ENCODE results near the gene GRID1.
A peak's percentile ranks its signal among the peaks of the same experiment; 100 is the strongest.

The GRID1 gene

DNA sequence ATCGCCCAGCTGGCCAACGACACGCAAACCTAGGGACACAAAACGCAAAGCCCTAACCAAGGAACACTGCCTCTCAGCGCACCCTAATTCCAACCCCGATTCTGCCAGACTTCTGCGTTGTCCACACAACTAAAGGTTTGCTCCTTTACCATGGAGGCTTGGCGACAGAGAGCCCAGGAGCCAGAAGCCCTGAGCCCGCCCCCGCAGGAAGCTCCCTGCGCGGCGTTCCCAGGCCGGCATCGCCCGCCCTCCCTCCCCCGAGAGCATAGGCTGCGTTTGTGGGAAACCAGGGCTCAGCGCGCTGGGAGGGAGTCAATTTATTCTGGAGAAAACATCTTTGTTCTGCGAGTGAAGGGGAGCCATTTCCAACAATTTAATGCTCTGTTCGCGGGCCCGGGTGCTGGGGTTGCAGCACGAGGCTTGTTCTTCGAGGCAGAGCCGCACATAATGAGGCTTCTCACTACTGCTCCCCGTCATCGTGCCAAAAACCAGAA, 103.9 kb downstream of the GRID1 start:
- no peak for DNase-seq

DNA sequence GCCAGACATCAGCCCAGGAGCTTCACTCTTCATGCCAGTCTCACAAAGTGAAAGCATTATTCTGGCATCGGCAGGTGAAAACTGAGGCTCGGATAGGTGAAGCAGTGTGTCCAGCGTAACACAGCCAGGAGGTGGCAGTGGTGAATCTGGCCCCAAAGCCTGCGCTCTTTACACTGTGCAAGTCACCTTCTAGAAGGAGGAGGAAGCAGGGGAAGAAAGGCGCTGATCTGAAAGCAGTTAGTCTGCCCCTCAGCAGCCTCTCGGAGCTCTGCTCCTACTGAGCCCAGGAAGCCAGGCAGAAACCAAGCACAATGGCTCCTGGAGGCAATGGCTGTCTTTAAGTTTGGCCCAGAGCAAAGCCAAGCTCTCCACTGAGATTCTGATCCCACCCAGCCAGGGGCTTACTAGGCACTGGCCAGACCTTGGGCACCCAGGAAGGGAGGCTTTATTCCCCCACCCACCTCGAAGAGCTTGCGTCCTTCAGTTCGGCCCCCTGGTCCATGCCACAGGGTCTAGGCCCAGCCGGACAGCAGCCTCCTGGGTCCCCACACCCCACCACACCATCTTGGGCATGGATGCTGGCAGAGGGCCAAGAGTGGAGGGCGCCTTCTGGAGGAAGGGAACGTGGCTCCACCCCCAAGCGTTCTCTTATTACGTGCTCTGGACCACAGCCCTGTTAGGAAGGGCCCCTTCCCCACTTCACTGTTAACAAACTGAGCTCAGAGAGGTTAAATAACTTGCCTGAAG, 104.5 kb downstream of the GRID1 start:
- peak; percentile 66 for DNase-seq

DNA sequence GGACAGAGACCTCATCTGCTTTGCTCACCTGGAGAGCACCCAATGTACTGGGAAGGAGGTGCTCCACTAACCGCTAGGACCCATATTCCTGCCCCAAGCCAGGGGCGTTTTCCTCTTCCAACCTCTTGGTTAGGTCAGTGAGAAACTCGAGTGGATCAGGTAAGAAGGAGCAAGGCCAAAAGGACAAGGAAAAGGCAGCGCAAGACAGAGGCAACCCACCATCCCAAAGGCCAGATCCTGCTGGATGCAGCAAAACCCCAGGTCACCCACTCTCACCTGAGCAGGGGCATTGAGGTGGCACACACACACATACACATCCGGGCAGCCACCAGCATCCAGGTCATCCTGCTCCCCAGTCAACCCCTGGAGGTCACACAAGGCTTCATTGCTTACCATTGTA, 105.1 kb downstream of the GRID1 start:
- DNase-seq, result no peak

DNA sequence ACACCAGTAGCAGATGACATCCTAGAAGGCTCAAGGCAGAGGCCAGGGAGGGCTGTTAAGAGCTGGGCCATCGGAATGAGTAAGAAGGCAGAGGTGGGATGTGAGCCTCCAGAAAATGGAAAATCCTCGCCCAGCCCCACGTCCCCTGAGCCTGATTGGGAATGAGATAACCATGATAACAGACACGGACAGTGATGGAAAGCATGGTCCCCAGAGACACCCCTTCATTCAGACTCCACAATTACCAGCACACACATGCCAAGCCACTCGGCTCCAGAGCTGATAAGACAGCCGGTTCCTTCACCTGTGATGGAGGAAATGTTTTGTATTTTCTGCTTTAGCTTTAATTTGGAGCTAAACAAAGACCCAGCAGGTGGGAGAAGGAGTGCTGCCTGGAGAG, 106.0 kb downstream of the GRID1 start:
- no peak for DNase-seq

DNA sequence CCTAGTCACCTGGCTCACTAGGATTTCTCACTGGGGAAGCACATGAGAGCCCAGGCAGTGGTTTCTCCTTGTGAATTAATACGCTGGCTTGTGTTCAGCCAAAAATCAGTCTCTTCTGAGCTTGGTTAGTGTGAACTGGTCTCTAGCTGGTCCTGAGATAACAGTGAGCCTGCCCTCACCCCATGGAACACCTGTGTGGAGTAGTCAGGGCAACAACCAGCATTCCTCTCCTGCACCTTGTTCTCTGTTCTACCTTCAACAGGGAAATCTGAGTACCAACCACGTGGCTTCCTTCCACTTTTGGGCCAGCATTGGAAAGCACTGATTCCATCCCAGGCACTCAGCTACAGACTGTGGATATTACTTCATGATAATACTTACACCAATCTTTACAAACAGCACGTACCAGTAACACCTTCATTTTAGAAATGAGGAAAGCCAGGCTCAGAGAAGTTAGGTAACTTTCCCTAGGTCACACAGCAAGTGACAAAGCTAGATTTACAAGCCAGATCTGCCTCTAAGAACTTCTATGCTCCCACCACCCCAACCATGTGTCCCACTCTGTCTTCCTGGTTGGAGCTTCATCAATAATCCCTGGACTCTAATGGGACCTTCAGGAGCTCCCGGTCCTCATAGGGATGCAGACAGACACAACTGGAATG, 106.6 kb downstream of the GRID1 start:
- no peak for DNase-seq

DNA sequence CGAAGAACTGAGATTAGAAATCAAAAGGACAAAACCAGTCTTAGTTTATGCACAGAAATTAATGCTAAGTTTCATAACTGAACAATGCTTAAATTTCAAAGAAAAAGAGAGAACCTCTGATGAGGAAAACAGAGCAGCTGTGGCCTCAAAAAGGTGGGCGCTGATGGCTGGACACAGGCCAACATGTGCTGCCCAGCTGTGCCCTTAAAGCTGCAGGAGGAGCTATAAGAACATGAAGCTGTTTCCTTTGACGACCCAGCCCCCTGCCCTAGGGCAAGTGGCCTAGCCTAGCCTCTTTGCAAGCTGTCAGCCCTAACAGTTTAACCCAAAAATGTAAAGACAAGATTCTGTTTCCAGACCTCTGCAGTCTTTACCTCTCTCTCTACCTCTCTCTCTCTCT, 107.7 kb downstream of the GRID1 start:
- DNase-seq, result no peak

DNA sequence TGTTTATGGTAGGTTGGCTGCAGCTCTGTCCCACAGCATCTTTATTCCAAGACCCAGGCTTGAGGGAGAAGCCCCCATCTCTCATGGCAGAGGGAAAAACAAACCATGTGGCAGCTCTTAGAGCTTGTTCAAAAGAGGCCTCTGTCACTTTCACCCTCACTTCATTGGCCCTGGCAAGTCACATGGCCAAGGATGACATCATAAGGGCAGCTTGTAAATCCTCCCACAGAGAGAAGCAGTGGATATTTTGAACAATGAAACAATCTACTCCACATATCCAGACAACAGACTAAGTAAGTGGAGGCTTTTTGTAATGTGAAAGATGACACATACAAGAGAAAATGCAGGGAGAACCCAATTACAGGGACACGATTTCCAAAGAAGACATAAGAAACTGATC, 108.1 kb downstream of the GRID1 start:
- no peak for DNase-seq

DNA sequence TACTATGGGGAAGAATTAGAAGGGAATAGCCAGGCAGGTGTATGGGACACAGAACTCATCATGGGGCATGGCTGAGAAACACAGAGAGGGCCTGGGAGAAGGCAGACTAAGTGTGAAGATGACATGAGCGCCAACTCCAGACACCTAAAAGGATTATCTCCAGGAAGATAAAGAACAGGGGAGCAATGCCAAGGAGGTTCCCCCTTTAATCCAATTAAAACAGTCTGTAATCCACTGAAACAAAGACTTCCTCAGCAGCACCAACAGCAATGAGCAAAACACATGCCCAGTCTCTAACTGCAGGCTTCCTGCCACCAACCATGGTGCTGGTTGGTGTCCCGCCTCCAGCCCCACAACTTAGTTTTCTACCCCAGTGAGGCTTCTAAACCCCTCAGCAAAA, 108.9 kb downstream of the GRID1 start:
- DNase-seq, result no peak

DNA sequence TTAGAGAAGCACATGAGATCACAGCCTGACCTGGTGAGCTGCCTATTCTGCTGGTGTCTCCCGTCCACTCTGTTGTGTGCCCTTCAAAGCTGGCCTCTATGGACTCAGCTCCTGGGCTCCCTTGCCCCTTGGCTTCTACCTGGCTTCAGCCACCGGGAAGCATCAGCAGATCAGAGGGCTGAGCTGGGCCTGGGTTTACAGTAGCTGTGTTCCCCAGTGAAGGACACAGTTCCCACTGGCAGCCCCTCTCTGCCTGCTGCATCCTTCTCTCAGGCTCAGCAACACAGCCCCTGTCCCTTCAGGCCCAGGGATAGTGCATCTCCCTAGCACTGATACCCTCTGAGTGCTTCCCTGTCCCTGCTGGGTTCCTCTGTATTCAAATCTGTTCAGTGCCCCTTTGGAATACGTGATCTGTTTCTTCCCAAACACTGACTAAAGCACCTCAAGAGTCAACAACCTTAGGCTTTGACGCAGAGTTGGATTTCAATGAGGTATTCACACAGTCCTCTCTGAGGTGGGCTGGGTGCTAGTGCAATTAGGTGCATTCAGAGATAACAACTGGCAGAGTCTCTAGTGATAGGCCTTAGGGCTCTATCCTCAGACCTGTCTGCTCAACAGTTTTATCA, 109.8 kb downstream of the GRID1 start:
- no peak for DNase-seq

DNA sequence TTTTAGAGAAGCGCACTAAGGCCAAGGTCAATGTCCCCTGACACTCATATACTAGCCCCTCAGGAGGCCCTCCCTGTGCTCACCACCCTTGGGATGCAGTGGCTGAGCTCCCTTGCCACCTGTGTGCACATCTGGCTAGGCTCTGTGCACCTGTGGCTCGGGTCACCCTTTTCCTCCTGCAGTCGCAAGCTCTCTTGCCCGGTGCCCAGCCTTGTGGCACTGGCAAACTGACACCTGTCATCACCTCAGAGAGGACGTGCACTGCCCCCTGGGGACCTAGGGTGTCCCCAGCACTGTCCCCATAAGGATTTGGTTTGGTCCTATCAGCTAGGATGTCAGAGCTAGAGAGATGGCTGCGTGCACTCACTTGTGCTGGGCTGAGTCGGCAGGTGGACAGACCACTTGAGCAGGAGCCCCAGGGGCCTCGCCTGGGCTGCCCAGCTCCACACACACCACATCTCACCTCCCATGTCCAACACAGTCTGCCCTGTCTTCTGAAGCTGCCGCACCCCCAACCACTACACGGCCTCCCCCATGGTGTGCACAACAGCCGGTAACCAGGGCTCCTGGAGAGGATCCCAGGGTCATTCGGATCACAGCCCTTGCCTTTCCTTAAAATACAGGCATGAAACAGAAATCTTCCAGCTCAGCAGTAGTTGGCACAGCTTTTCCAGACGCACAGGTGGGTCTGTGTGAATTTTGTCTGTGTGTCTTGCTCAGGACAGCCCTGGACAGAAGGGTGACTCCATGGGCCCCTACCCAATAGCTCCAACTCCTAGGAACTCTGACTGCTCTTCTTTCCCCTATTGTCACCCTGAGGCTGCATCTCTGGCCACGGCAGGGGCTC, 111.0 kb downstream of the GRID1 start:
- no peak for DNase-seq

DNA sequence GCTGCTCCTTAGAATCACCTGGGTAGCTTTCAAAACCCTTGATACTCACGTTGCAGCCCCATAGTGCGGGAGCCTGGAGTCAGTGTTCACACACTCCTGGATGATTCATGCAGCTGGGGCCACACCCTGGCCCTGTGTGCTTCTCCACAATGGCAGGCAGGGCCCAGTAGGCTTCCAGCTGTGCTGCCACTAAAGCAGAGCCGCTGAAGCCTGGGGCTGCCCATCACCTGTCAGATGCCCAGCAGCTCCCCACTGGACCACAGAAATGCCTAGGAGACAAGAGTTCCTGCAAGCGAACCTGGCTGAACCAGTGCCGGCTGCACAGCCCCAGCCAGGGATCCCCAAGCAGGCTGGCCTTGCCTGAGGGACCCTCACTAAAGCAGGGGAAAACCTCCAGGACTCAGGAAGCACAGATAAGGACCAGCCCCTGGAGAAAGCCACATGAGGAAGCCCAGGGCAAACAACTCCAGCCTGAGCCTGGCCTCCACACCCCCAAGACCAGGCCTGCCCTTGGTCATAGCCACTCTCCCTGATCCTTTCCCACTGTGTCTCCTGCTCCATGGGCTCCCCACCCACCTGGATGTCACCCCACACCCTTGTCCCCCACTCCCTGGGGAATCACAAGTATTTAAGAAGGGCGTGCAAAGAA, 111.9 kb downstream of the GRID1 start:
- DNase-seq, result peak; percentile 12

DNA sequence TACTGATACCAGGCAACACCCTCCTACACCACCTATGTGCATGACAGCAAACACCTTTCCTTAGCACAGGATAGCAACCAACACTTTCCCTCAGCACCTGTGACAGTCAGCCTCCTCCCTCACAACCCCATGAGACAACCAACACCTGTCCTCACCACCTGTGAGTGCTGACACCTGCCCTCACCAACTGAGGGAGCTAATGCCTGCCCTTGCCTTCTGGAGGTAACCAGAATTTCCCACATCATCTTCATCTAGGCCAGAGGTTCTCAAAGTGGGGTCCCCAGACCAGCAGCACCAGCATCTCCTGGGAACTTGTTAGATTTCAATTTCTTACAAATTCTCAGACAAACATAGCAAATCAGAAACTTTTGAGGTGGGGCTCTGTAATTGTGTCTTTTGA, 112.5 kb downstream of the GRID1 start:
- peak; percentile 59 for DNase-seq

DNA sequence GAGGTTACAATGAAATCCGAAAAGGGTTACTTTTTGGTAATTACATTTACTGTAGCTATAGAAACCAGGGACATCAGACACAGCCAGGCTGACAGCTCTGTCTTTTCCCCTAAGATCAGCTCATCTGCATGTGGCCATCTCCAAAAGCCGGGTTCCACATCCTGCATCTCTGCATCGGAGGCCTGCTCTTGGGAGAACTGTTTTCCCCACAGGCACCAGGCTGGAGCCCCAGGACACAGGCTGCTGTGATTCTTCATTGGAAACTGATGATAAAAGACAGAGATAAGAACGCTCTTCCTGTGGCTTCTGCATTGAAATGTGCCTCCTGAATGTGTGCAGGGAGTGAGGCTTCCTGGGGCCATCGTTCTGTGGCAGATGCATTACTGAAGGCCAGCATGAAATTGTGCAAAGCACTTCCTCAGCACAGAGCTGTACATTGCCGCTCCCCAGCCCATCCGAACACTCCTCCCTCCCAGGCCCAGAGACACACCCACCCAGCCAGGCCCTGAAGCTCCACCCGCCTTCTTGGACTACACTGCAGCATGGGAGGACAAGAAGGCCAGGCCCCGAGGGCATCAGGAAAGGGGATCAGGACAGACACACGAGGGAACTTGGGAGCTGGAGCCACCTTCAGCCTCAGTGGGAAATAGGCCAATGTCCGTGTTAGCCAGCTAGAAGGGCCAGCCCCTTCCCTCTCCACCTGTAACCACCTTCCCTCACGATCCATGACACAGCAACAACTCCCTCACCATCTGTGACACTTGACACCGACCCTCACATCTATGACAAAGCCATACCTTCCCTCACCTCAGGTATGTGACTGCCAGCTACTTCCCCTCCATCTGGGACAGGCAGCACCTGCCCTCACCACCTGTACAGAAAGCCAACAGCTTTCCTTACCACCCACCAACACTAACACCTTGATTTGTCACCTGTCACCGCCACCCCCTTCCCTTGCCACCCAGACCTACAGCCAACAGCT, 113.2 kb downstream of the GRID1 start:
- peak; percentile 59 for DNase-seq

DNA sequence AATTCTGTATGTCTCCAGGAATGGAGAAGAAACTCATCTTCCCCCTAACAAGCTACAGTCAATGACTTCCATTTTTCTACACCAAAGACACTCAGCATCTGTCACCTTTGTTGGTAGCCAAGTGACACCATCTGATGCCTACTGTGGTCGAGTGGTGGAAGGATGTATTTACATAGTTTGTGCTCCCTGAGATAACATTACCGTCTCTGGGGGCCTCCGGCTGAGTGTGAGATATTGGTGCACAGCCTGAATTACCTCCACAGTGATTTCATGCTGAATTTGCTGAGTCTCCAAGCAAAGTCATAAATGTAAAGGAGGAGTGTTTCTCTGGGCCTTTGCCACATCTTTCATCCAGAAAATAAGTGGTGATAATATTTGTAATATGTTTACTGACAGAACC, 114.0 kb downstream of the GRID1 start:
- no peak for DNase-seq

DNA sequence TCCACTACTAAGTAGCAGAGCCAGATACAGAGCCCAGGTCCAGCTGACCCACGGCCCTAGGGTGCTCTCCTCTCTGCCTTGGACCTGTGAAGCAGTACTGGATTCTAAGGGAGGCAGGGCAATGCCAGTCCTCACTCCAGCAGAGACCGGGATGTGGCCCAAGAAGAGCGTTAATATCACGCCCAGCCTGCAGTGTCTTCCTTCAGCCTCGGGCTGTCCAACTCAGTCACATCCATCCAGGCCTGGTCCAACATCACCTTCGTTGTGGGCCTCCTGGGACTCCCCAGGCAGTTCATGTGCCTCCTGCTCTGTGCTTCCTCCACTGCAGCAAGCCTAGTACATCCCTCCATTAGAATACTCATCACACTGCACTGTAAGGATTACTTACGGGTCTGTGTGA, 114.5 kb downstream of the GRID1 start:
- DNase-seq, result no peak

DNA sequence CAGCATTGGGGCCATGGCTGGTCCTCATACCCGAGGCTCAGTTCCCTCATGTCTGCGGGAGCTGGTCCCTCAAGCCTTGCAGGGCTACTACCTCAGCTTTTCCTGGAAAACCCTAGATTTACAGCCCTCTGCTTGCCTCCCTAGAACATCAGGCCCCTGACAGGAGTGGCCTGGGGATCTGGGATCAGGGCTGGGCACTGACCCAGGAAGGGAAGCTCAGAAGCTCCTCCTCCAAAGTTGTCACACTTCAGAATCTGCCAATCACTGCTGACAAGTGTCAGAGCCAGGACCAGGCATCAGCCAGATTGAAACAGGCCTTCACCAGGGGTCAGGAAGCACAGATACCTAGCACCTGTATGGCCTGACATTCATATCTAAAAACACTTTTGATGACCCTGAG, 115.2 kb downstream of the GRID1 start:
- no peak for DNase-seq

DNA sequence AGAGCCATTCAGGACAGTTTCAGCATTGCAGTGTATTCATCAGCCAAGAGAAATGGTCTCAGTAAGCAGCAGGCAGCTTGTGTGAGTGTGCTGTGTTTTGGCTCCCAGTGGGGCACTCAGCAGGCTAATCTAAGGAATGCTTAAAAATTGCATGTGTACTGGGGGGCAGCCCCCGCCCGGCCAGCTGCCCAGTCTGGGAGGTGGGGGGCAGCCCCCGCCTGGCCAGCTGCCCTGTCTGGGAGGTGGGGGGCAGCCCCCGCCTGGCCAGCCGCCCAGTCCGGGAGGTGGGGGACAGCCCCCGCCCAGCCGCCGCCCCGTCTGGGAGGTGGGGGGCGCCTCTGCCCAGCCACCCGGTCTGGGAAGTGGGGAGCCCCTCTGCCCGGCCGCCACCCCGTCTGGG, 116.2 kb downstream of the GRID1 start:
- DNase-seq, result no peak

DNA sequence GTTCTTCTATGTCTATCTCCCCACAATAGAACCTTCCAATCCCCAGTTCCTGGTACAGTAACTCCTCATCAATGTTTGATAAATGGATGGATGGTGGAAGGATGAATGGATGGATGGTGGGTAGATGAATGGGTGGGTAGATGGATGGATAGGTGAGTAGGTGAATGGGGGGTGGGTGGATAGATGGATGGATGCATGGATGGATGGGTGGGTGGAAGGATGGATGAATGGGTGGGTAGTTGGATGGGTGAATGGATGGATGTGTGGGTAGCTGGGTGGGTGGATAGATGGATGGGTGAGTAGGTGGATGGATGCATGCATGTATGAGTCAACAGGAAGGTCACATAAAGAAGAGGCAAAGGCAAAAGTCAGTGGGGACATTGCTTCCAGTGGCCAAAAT, 116.8 kb downstream of the GRID1 start:
- DNase-seq, result no peak

DNA sequence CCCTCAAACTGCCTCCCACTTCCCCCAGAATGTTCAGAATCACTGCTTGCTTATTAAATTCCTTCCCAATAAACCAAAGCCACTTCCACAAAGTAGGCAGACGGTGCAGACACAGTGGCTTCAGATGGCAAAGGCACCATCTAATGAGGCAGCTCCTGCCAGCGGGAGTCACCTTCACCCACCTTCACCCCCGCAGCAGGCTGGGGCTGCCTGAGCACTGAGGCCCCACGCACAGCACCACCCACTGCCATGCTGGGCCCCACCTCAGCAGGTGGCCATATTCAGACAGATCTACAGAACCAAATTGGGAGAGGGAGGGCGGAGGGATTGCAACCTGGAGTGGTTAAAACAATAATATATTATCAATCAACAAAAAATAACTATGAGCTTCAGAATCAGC, 118.5 kb downstream of the GRID1 start:
- DNase-seq, result no peak

DNA sequence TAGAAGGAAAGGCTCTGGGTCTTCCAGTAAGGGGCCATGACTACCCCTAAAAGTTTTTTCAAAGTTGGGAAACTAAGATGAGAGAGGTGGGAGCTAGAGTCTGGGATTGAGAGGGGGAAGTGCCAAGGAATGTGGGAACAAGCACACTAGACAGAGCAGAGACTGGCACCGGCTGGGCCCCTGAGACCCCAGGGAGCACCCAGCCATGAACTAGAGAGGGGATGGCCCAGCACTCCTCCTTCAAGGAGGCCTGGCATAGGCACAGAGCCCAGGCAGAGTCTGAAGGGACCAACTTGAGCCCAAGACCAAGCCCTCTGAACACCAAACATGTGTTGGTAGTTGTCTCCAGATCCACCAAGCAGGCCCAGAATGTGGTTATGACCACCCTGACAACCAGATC, 119.0 kb downstream of the GRID1 start:
- DNase-seq, result no peak

DNA sequence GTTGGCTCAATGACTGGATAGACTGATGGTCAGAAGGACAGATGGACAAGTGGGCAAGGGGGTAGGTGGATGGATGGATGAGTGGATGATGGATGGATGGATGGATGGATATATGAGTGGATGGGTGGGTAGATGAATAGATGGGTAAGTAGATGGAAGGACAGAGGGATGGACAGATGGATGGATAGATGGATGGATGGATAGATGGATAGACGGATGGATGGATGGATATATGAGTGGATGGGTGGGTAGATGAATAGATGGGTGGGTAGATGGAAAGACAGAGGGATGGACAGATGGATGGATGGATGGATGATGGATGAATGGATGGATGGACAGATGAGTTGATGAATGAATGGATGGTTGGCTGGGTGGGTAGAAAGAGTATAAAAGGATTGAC, 119.5 kb downstream of the GRID1 start:
- DNase-seq, result no peak

Data from NCI-H510A treated with DMSO at 0.1 percent for 48 hours (cell line).